GM12891 (cell line): ENCODE results near the gene HDAC9.

ENCODE experiments used
- POLR2A ChIP-seq: IDR thresholded peaks from 2 replicates; pipeline ENCODE4 v1.6.1; 2011; ENCODE audit warnings: low read depth, low read length, control low read depth
- POLR2AphosphoS5 ChIP-seq: IDR thresholded peaks from 2 replicates; pipeline ENCODE4 v1.6.1; 2011; ENCODE audit warnings: low read depth, low read length, control low read depth
- POU2F2 ChIP-seq: IDR thresholded peaks from 2 replicates; pipeline ENCODE4 v1.6.1; 2011; ENCODE audit warnings: low read depth, mild to moderate bottlenecking, control low read depth, low read length, moderate library complexity
- TAF1 ChIP-seq: IDR thresholded peaks from 2 replicates; pipeline ENCODE4 v1.6.1; 2011; ENCODE audit warnings: low read depth, low read length, control low read depth

DNA sequence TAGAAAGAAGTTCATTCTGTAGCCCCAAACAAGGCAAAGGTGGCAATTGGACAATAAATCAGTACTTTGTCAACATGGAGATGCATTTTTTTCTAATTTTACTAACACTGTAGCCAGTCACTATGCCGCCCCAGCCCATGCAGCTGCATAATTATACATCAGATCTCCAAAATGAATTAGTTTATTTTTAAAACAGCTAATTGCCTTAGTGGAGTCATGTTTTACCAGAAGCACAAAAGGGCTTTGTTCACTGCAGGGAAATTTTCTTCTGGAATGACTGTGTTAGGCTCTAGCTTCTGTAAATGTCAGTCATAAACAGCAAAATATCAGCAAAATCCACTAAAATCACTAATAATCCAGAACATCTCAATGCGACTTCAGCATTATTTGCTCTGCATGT lies 20.1 kb upstream of the HDAC9 start:
- no peak for TF ChIP-seq POLR2AphosphoS5
- no peak for TF ChIP-seq POLR2A
- TF ChIP-seq POU2F2: no peak
- TF ChIP-seq TAF1: no peak
